NB4 (cell line): ENCODE measurements around the gene NSD1.

Source experiments
- MYC ChIP-seq: IDR thresholded peaks from 2 replicates; pipeline ENCODE4 v1.6.1; 2011; ENCODE audit warnings: low read depth, low read length
- POLR2A ChIP-seq: IDR thresholded peaks from 2 replicates; pipeline ENCODE4 v1.6.1; 2011; ENCODE audit warnings: mild to moderate bottlenecking; ENCODE audit not compliant: insufficient read length; ENCODE audit errors: extremely low read depth
- TF ChIP-seq, protein P1 (sequence below): IDR thresholded peaks from one replicate; pipeline ENCODE4 v1.5.1; 2012; ENCODE audit warnings: low read depth, low read length
- TF ChIP-seq, protein P2 (sequence below): IDR thresholded peaks from 2 replicates; pipeline ENCODE4 v1.6.1; 2011; ENCODE audit warnings: low read depth, low read length

GRCh38 chr5:177228751-177229150 lies 95.2 kb downstream of the NSD1 start:
- TF ChIP-seq, protein P1, sequence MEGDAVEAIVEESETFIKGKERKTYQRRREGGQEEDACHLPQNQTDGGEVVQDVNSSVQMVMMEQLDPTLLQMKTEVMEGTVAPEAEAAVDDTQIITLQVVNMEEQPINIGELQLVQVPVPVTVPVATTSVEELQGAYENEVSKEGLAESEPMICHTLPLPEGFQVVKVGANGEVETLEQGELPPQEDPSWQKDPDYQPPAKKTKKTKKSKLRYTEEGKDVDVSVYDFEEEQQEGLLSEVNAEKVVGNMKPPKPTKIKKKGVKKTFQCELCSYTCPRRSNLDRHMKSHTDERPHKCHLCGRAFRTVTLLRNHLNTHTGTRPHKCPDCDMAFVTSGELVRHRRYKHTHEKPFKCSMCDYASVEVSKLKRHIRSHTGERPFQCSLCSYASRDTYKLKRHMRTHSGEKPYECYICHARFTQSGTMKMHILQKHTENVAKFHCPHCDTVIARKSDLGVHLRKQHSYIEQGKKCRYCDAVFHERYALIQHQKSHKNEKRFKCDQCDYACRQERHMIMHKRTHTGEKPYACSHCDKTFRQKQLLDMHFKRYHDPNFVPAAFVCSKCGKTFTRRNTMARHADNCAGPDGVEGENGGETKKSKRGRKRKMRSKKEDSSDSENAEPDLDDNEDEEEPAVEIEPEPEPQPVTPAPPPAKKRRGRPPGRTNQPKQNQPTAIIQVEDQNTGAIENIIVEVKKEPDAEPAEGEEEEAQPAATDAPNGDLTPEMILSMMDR: no peak
- TF ChIP-seq POLR2A: no peak
- TF ChIP-seq, protein P2, sequence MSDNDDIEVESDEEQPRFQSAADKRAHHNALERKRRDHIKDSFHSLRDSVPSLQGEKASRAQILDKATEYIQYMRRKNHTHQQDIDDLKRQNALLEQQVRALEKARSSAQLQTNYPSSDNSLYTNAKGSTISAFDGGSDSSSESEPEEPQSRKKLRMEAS: no peak
- TF ChIP-seq MYC: no peak
